T-cell (primary cell): Measurements from ENCODE around the gene GABBR2. TPM values are rescaled to one million over a fixed set of nuclear protein-coding genes. Genes with fewer than 3 reads are reported as not detected.

ENCODE experiments used
- ATAC-seq, 4 experiments: fragments of 200-7000 bp in 3 of 4; fragments of 150-1000 bp in 1 of 4; cut with Tn5 transposase; replicated peaks in 1 of 4; 1 replicate in 3 of 4; 2 replicates in 1 of 4; pipeline ENCODE4 v1.10.0; 2021; ENCODE audit warnings: moderate library complexity in 3 of 4, mild to moderate bottlenecking in 2 of 4, moderate number of reproducible peaks in 1 of 4
- CTCF ChIA-PET, 2 donors: fragments of 300-600 bp; sonication (Branson Sonifier 250); formaldehyde crosslinking; loops; one replicate each; lab custom pipeline; 2022; ENCODE audit warnings: antibody characterized with exemption in 2 of 2; lab: Charles Lee
- POLR2A ChIA-PET, 2 donors: fragments of 300-600 bp; sonication (Branson Sonifier 250); formaldehyde crosslinking; loops; one replicate each; lab custom pipeline; 2022; ENCODE audit warnings: antibody characterized with exemption in 2 of 2; lab: Charles Lee
- DNase-seq, 35 experiments: peaks; one replicate each; pipeline versions ENCODE4 v3.0.0 to v3.0.0-alpha.2; 2013 to 2023
- H3K27ac ChIP-seq: one replicate; pipeline ENCODE4 v1.5.1; 2013; ENCODE audit warnings: low read length
- H3K27me3 ChIP-seq, 2 experiments: replicated peaks in 1 of 2; 1 replicate in 1 of 2; 2 replicates in 1 of 2; pipeline versions ENCODE4 v1.6.1 to v1.7.0; 2013; ENCODE audit warnings: low read length in 1 of 2, mixed read lengths in 1 of 2; ENCODE audit not compliant: control insufficient read depth in 2 of 2, insufficient read depth in 2 of 2; ENCODE audit errors: extremely low read depth in 1 of 2
- H3K36me3 ChIP-seq, 2 donors: 1 replicate in 1 of 2; 2 replicates in 1 of 2; pipeline versions ENCODE4 v1.6.1 to v1.7.0; 2013; ENCODE audit warnings: low read length in 1 of 2; ENCODE audit not compliant: control insufficient read depth in 2 of 2, insufficient read depth in 1 of 2; ENCODE audit errors: extremely low read depth in 1 of 2
- H3K4me1 ChIP-seq, 2 experiments: 1 replicate in 1 of 2; 2 replicates in 1 of 2; pipeline versions ENCODE4 v1.6.1 to v1.7.0; 2013; ENCODE audit warnings: low read length in 2 of 2, mixed read lengths in 1 of 2; ENCODE audit not compliant: insufficient read depth in 2 of 2, control insufficient read depth in 1 of 2; ENCODE audit errors: extremely low read depth in 1 of 2
- H3K4me3 ChIP-seq, 2 donors: 1 replicate in 1 of 2; 2 replicates in 1 of 2; pipeline versions ENCODE4 v1.5.1 to v1.7.0; 2013; ENCODE audit warnings: mild to moderate bottlenecking in 2 of 2, low read length in 1 of 2, moderate library complexity in 1 of 2; ENCODE audit not compliant: control insufficient read depth in 1 of 2; ENCODE audit errors: extremely low read depth in 1 of 2
- H3K9me3 ChIP-seq: 2 replicates; pipeline ENCODE4 v1.7.0; 2013
- H3K27ac Mint-ChIP-seq, 2 donors: one replicate each; pipeline ENCODE4 v1.8.0; 2020 to 2021; ENCODE audit warnings: mild to moderate bottlenecking in 2 of 2, mixed read lengths in 2 of 2
- H3K27me3 Mint-ChIP-seq, 2 donors: one replicate each; pipeline ENCODE4 v1.8.0; 2021 to 2022; ENCODE audit warnings: mixed read lengths in 2 of 2
- H3K36me3 Mint-ChIP-seq: one replicate; pipeline ENCODE4 v1.8.0; 2021; ENCODE audit warnings: mixed read lengths
- H3K4me1 Mint-ChIP-seq, 3 donors: one replicate each; pipeline ENCODE4 v1.8.0; 2020 to 2022; ENCODE audit warnings: mixed read lengths in 3 of 3, mild to moderate bottlenecking in 1 of 3
- H3K4me3 Mint-ChIP-seq, 3 donors: one replicate each; pipeline ENCODE4 v1.8.0; 2020 to 2022; ENCODE audit warnings: mild to moderate bottlenecking in 3 of 3, mixed read lengths in 3 of 3, moderate library complexity in 3 of 3
- H3K9me3 Mint-ChIP-seq, 3 donors: one replicate each; pipeline ENCODE4 v1.8.0; 2020 to 2022; ENCODE audit warnings: mixed read lengths in 3 of 3
- WGBS: methylation state at CpG from one replicate; pipeline ENCODE4 v1.1.5; 2013; ENCODE audit warnings: missing lambda C conversion rate; ENCODE audit not compliant: insufficient coverage; 5-methylcytosine and 5-hydroxymethylcytosine counted together
- total RNA-seq, 35 experiments: library from RNA in 6 of 35; stranded (reverse) in 6 of 35; fragments of 120-200 nt in 1 of 35; gene quantifications; one replicate each; pipeline versions ENCODE4 v1.2.1 to v1.2.4 and lab custom pipeline; 2013 to 2026

The GABBR2 gene
- total RNA-seq, 5 donors from 2014 or later (not counting 1 experiment from before 2014, with no cell fraction given), result 0.03 TPM; not detected in 4

- Histone ChIP-seq H3K9me3 (no peaks in the 10 kb centered on the region), H3K27ac (no peak overlapping the region), H3K27me3 (no peaks in the 10 kb centered on the region), H3K4me1 (peaks cover 5 to 23% of the 10 kb centered on the region in 2 experiments), H3K36me3 (peaks cover 0 to 2% of the 10 kb centered on the region in 2 donors), H3K4me3 (peak overlapping the region; percentile 93 to 97)
- peak overlapping the region; percentile 39 to 49 for H3K27ac Mint-ChIP-seq
- H3K27me3 Mint-ChIP-seq, result no peaks in the 10 kb centered on the region
- DNase-seq (no peak), ATAC-seq (no peak)
- POLR2A ChIA-PET, result no interaction called here
- peaks cover 39 to 42% (median 42%) of the 10 kb centered on the region in 3 donors for H3K4me1 Mint-ChIP-seq
- 67% methylated on average over 3 of the region's 5 CpGs for WGBS
- no peaks in the 10 kb centered on the region for H3K9me3 Mint-ChIP-seq
- peak overlapping the region; percentile 88 to 95 (median 89) for H3K4me3 Mint-ChIP-seq
- peaks cover 9% of the 10 kb centered on the region for H3K36me3 Mint-ChIP-seq
- CTCF ChIA-PET, result interaction anchor here (0.6 to 1.5 kb wide), 2 partner anchors 272 to 353 kb away, joined by 3 to 4 read pairs; no protein-coding TSS in a partner anchor
These were observed 454.3 kb downstream of the GABBR2 start for GRCh38 chr9:98254228-98255060.

GRCh38 chr9:98253565-98253964 lies 455.2 kb downstream of the GABBR2 start:
- Mint-ChIP-seq H3K4me1 (peaks cover 45 to 51% (median 49%) of the 10 kb centered on the region in 3 donors), H3K27ac (no peak overlapping the region), H3K36me3 (peaks cover 16% of the 10 kb centered on the region), H3K27me3 (no peaks in the 10 kb centered on the region), H3K4me3 (peak overlapping the region in 1 of 3 donors; percentile 95), H3K9me3 (no peaks in the 10 kb centered on the region)
- no peak for DNase-seq
- Histone ChIP-seq H3K4me3 (no peak overlapping the region), H3K9me3 (no peaks in the 10 kb centered on the region), H3K4me1 (peaks cover 10 to 32% of the 10 kb centered on the region in 2 experiments), H3K27me3 (no peaks in the 10 kb centered on the region), H3K36me3 (peaks cover 0 to 2% of the 10 kb centered on the region in 2 donors), H3K27ac (no peak overlapping the region)
- 89% methylated on average over 1 of the region's 3 CpGs for WGBS
- ChIA-PET POLR2A (no interaction called here), CTCF (interaction anchor here in 1 of 2 donors (0.6 kb wide), 2 partner anchors 271 to 353 kb away, joined by 4 read pairs; no protein-coding TSS in a partner anchor)
- no peak for ATAC-seq

- Mint-ChIP-seq H3K4me1 (peaks cover 39 to 55% (median 47%) of the 10 kb centered on the region in 3 donors), H3K36me3 (peaks cover 16% of the 10 kb centered on the region), H3K27ac (peak overlapping the region in 1 of 2 donors; percentile 39), H3K4me3 (no peak overlapping the region), H3K27me3 (no peaks in the 10 kb centered on the region), H3K9me3 (no peaks in the 10 kb centered on the region)
- no peak overlapping the region for H3K4me3 ChIP-seq
- no peak overlapping the region for H3K27ac ChIP-seq
- DNase-seq (no peak), ATAC-seq (no peak)
- CTCF ChIA-PET, result no interaction called here
- 91% methylated on average over 8 of the region's 9 CpGs for WGBS
- peaks cover 0 to 2% of the 10 kb centered on the region in 2 donors for H3K36me3 ChIP-seq
- H3K9me3 ChIP-seq, result no peaks in the 10 kb centered on the region
- H3K27me3 ChIP-seq, result no peaks in the 10 kb centered on the region
- POLR2A ChIA-PET, result no interaction called here
- peaks cover 12 to 35% of the 10 kb centered on the region in 2 experiments for H3K4me1 ChIP-seq
These were observed 457.2 kb downstream of the GABBR2 start for GRCh38 chr9:98251551-98251950.

GRCh38 chr9:98249771-98250170 lies 459.0 kb downstream of the GABBR2 start:
- POLR2A ChIA-PET, result no interaction called here
- H3K27ac ChIP-seq, result no peak overlapping the region
- CTCF ChIA-PET, result no interaction called here
- Mint-ChIP-seq H3K4me1 (peaks cover 36 to 51% (median 41%) of the 10 kb centered on the region in 3 donors), H3K27me3 (no peaks in the 10 kb centered on the region), H3K4me3 (no peak overlapping the region), H3K36me3 (peaks cover 16% of the 10 kb centered on the region), H3K9me3 (no peaks in the 10 kb centered on the region), H3K27ac (no peak overlapping the region)
- peaks cover 11 to 26% of the 10 kb centered on the region in 2 experiments for H3K4me1 ChIP-seq
- H3K36me3 ChIP-seq, result peaks cover 0 to 2% of the 10 kb centered on the region in 2 donors
- WGBS, result no CpG with 5 or more reads among the region's 2 CpGs
- no peak overlapping the region for H3K4me3 ChIP-seq
- H3K9me3 ChIP-seq, result no peaks in the 10 kb centered on the region
- H3K27me3 ChIP-seq, result no peaks in the 10 kb centered on the region
- DNase-seq (no peak), ATAC-seq (no peak)

GRCh38 chr9:98248737-98249474 lies 459.8 kb downstream of the GABBR2 start:
- Histone ChIP-seq H3K4me1 (peaks cover 6 to 22% of the 10 kb centered on the region in 2 experiments), H3K36me3 (peaks cover 0 to 2% of the 10 kb centered on the region in 2 donors), H3K9me3 (no peaks in the 10 kb centered on the region), H3K4me3 (no peak overlapping the region), H3K27me3 (no peaks in the 10 kb centered on the region), H3K27ac (no peak overlapping the region)
- Mint-ChIP-seq H3K27ac (peak overlapping the region; percentile 58 to 85), H3K27me3 (no peaks in the 10 kb centered on the region), H3K9me3 (no peaks in the 10 kb centered on the region), H3K4me3 (peak overlapping the region in 1 of 3 donors; percentile 35), H3K36me3 (peaks cover 16% of the 10 kb centered on the region), H3K4me1 (peaks cover 27 to 42% (median 33%) of the 10 kb centered on the region in 3 donors)
- WGBS, result 53% methylated on average over 8 of the region's 16 CpGs
- ChIA-PET POLR2A (interaction anchor here in 1 of 2 donors (0.5 kb wide), 1 partner anchor 201 kb away, joined by 4 read pairs; no protein-coding TSS in a partner anchor), CTCF (no interaction called here)
- DNase-seq (peak in 1 of 35 experiments; percentile 24), ATAC-seq (no peak)
